HG03175 (cell line): ENCODE results near the gene SORL1.
A peak's percentile ranks its signal among the peaks of the same experiment; 100 is the strongest.

Source experiments
- ATAC-seq: cut with Tn5 transposase; IDR thresholded peaks from one replicate; pipeline ENCODE4 v1.9.1; 2021; ENCODE audit warnings: mild to moderate bottlenecking, moderate library complexity; ENCODE audit not compliant: unreplicated experiment

Gene SORL1

DNA sequence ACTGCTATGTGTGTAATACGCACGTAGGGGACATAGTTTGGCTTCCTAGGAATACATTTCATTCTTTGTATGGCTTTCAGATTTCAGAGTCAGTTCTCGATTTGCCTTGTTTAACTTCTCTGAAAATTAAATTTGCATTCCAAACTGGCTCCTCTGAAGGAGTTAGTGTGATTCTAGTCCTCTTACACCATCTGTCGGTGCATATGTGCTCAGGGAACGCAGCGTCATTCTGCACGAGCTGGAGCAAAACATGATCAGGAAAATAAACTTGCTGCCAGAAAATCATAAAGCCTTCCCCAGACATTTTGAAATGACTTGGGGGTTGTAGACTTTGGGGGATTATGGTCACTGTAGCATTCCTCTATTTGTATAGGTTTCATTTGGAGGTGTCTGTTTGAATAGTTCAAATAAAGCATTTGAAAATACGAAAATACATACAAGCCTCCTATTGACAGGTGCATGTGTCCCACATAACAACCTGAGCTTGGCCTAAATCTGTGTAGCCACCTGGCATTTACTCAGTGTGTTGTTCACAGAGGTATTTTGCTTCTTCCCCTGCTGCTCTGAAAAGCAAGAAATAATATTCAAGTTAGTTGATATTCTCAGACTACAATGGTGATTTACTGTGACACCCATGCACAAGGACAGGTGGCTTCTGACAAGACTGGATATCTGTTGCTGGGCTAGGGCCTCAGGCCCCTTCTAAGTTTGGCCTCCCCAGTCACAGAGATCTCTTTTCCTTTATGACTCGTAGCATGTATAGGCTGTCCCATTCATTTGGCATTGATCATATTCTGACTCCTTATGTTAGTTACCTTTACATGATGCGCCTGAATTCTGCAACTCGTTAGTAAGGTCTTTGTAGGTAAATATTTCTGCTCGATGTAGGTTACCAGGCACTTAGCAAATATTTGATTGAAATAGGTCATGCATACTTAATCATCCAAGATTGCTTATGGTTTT is 82.3 kb downstream of the SORL1 start:
- ATAC-seq, result no peak

DNA sequence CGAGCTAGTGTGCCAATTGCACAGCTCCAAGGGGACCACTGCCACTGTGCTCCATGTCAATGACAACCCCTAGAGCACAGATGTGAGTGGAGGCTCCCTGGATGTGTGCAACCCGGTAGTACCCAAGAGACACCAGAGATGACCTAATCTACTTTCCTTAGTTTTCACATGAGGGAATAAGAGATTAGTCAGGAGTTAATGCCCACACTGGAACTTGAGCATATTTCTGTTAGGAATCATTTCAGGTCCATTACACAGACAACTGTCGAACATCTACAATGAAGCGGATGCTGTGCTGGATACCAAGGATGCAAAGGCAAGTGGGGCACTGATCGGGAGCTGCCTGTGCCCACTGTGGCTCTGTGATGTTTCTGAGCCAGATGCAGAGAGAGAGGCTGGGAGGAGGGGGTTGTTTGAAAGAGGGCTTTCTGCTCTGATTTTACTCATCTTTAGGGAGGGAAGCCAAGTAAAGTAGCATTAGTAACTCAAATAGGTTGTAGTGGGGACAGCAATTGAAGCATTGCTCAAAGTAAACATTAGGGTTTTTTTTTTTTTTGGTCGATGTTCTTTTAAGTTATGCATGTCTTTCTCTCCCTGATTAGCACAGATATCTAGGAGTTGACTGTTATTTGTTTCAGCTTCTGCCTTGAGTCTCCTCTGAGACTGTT is 83.1 kb downstream of the SORL1 start:
- ATAC-seq, result no peak

DNA sequence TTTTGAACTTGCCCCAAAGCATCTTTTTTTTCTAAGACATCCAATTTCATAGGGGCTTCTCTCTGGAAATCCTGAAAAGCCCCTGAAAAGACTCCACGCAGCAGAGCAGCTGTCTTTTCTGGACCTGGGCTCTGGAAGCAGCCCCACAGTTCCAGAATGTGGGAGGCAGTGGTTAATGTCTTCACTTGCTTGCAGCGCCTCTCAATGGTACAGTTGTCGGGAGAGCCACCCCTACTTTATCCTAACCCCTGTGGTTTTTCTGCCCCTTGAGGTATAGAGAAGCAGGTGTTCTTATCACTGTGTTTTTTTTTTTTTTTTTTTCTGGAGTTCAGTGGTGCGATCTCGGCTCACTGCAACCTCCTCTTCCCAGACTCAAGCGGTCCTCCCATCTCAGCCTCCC is 84.0 kb downstream of the SORL1 start:
- ATAC-seq, result no peak

DNA sequence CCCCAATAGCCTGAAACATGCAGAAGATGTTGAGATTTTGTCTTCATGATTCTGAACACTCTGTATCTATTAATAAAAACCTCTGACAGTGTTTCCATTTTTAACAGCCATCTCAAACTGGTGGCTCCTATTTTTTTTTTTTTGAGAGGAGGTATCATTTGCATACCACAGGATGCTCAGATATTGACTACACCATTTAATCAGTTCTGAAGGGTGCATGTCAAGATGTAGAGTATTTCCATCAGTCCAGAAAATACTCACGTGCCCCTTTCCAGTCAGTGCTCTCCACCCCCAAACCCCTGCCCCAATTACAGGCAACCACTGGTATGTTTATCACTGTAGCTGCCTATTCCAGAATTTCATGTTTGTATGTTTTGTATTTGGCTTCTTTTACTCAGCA is 85.9 kb downstream of the SORL1 start:
- peak; percentile 87 for ATAC-seq

DNA sequence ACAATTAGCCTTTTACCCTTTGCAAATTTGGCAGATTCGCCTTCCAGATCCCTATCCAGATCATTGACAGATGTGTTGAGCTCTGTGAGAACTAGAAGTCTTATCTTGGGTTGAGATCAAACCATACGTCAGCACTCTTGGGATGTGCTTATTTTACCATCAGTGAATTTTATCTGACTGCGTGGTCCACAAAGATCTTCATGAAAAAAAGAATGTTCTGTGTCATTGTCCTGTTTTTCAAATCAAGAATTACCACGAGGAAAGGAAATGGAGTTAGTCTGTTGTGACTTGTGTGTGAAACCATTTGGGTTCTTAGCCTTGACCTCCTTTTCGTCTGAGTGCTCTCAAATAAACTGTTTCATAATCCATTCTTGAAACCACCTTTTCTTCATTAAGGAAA is 86.9 kb downstream of the SORL1 start:
- no peak for ATAC-seq

DNA sequence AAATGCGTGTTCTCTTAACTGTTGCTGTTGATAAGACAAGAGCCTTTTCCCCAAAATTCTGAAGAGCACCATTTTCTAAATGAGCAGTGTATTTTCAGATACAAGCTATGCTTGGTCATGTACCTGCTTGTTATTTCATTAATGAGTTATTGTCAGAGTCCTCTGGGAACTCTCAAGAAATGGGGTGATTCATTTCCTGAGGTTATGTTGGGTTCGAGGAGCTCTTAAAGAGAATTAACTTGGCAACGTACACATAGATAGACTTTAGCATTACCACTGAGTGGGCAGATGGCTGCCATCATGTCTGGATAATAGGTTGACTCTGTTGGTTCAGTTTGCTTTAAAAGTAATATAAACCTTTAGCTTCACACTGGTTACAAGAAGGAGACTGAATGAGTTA is 88.5 kb downstream of the SORL1 start:
- ATAC-seq, result no peak

DNA sequence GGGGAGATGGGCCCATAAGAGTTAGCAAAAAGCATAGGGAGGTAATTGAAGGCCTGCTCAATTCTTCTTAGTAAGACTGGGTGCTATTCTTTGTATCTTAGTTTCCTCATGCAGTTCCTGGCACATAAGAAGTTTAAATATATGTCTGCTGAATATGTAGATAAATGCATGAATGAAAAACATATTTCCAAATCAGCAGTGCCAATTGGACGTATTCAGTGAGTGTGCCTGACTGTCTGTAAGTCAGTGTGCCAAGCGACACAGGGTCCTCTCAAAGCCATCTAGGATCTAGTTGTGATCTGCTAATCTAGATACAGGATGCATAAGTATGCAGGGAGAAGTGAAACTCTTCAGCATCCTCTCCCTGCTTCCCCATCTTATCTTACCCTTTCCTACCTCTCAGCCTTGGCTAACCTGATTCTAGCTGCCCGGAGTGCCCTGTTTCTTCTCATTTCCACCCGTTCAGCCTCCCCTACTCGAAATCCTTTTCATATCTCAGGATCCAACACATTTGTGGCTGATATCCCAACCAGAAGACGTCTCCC is 91.8 kb downstream of the SORL1 start:
- no peak for ATAC-seq

DNA sequence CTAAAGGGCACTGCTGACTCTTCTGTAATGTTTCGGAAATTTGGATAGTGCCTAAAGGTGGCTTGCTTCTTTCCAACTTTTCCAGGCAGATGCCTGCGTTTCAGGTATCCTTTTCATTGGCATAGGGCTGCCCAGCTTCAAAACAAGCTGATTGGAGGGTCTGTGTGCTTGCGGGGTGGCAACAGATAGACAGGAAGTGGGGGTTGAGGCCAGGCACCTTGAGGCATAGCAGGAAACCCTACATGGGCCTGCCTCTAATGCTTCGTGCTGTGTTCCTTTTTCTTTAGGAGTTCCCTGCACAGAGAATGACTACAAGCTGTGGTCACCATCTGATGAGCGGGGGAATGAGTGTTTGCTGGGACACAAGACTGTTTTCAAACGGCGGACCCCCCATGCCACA is 92.8 kb downstream of the SORL1 start:
- no peak for ATAC-seq

DNA sequence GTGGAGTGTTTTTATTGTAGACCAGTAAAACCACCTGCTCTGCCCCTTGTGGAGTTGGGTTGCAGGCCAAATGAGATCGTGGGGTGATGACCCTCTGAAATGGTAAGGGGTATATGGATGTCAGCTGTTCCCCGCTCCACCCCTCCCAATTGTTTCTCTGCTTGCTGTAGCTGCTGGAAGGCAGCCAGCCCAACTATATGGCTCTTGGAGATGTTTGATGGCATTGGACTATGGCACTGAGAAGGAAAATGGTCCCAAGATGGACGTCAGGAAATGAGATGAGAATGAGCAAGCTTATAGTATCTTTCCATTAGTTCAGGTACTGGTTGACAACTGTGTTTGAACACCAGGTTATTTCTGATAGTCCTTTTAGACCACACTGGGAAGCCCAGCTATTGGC is 95.5 kb downstream of the SORL1 start:
- ATAC-seq, result no peak

DNA sequence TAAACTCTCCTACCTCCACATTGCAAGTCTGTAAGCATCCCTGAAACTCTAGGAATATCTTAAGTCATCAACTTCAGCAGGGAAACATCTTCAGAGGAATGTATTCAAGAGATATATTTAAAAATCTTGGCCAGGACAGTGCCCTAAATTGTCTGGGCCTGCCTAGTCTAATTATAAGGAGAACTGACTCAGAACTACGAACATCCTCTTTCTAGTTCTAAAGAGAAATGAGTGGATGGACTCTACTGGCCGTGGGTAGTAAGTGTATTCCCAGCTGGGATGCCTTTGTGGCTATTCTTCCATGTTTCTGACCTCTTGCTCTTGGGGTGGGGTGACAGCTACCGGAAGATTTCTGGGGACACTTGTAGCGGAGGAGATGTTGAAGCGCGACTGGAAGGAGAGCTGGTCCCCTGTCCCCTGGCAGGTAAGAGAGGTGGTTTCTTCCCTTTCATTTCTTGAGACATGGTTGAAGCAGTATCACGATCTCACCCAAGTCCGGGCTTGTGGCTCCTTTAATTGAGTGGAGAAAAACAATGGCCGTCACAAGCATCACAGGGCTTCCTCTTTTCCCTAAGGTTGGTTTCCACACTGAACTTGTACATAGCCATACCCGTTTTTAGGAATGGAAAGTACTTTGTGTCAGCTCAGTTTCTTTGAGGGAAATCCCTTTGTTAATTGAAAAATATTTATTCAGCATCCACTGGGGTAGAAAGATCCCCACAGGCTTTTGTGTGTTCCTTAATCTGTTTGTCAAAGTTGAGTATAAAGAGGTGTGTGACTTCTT is 98.3 kb downstream of the SORL1 start:
- ATAC-seq, result no peak

DNA sequence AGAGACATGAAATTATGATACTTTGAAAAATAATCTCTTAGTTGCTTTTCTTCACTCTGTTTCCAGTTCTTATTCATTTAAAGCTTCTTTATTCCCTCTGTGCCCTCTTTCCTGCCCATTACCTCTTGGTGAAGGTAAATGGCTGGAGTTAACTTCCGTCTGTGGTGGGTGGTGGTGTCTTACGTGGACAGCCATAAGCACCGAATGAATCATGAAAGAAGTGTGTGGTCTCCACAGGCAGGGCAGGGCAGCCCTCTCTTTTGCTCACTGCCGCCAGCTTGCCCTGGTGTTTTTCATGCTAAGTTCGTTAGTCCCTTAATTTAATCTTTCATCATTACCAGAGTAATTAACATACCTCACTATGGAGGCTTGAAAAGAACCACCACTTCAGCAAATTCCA is 99.3 kb downstream of the SORL1 start:
- ATAC-seq, result no peak

DNA sequence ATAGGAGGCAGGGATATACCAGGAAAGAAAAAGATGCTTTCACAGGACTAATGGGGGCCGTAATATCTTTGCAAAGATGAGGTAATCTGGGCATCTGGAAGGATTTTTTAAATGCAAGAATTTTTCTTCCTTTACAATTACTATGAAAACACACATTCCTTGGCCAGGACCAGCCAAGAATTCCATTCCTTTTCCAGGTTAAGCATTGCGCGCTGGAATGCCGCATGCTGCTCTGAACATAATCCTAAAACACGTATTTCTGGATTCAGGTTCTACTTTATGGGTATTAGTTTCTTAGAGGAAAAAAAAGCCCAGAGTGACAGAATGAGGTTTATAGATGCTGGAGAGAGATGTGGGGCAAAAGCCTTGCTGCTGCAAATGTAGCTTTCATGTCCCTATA is 100.0 kb downstream of the SORL1 start:
- no peak for ATAC-seq

DNA sequence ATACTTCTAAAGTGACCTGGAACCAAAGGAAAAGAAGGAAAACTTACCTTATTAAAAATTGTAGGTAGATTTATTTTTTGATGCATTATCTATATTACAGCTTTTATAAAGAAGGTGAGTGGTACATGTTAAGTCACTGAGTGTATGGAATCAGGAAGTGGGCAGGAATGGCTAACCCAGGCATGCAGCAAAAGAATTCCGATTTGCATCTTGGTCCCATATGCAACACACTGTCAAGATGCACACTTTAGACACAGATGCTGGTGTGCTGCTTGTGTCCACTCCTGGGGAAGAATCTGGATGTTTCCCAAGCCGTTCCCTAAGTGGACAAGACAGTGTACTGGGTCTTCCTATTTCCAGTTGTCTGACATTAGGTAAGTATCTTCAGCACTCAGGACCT is 100.5 kb downstream of the SORL1 start:
- ATAC-seq, result no peak

DNA sequence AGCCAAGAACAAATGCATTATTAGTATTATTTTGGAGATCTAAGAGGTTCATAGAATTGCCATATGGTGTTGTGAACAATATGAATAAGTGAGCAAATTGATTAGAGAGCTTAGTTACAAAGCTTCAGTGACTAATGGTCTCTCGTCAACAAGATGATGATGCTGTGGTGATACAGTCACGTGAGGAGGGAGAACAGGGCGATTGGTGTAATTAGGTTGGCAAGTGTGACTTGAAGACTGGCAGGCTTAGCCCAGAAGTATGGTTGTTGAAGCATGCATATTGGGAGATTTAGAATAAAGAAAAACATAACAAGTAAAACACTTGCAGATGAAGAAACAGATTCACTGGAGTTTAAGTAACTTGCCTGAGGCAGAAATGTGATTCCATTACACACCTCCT is 101.3 kb downstream of the SORL1 start:
- ATAC-seq, result no peak

DNA sequence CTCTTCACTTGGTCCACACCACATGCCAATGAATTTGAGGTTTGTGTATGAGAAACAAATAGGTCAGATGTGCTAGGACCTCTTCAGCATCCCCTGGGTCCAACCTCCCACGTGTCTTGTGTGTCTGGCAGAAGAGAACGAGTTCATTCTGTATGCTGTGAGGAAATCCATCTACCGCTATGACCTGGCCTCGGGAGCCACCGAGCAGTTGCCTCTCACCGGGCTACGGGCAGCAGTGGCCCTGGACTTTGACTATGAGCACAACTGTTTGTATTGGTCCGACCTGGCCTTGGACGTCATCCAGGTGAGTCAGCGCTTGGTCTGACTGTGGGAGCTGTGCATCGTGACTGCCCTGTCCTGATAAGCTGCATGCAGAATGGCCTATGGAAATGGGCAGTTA is 101.7 kb downstream of the SORL1 start:
- ATAC-seq, result no peak

DNA sequence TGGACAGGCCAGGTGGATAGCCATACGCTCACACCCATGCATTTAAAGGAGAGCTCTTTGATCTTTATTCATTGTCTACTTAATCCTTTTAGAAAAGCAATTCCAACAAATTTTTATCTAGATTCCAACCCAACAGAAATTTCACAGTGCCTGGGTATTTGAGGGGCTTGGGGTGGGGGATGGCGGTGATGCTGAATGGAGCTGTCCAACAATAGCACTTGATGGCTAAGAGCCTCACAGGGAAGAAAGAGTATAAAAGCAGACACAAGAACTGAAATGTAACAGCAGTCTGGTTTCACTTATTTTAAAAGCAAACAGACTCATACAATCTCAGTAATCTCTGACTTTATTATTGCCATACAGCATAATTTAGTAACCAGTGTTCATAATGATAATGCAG is 102.4 kb downstream of the SORL1 start:
- ATAC-seq, result no peak

DNA sequence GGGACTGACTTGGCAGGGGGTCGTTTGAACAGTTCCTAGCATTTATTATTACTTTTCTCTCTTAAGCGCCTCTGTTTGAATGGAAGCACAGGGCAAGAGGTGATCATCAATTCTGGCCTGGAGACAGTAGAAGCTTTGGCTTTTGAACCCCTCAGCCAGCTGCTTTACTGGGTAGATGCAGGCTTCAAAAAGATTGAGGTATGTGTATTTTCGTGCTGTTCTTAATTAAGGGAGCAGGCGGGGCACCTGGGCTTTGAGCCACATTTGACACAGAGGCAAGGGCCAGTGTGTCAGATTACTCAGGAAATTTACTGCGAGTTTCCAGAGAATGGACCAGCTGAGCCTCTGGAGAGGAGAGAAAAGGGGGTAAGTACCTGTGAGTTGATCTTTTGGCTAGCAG is 103.0 kb downstream of the SORL1 start:
- ATAC-seq, result no peak

DNA sequence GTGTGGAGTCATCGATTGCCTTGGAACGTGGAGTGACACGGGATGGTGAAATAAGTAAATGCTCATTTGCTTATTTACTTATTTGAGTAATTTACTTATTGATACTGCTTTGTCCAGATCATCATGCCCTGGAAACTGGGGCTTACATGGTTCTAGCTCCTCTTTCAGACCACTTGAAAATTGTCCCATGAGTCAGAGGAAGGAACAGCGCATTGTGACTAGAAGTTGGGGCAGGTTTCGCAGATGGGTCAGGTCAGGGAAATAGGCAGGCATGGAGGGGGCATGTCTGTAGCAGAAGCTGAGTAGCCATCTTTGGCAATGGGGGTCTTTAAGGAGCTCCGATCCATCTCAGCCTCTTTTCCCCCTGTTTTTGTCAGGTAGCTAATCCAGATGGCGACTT is 104.8 kb downstream of the SORL1 start:
- ATAC-seq, result no peak

DNA sequence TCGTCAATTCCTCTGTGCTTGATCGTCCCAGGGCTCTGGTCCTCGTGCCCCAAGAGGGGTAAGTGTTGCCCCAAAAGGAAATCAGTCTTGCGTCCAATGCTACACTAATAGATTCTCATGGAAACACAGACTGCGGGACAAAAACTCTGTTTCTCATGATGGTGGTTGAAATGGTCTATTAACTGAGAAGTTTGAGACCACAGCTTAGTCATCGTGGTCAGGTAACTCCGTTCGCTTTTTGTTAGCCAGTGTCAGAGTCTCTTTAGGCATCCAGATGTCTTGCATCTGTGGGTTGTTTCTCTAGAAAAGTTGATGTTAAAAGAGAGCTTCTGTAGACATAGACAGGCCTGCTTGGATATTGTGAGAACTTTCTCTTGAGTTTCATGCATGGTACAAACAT is 105.2 kb downstream of the SORL1 start:
- peak; percentile 89 for ATAC-seq

DNA sequence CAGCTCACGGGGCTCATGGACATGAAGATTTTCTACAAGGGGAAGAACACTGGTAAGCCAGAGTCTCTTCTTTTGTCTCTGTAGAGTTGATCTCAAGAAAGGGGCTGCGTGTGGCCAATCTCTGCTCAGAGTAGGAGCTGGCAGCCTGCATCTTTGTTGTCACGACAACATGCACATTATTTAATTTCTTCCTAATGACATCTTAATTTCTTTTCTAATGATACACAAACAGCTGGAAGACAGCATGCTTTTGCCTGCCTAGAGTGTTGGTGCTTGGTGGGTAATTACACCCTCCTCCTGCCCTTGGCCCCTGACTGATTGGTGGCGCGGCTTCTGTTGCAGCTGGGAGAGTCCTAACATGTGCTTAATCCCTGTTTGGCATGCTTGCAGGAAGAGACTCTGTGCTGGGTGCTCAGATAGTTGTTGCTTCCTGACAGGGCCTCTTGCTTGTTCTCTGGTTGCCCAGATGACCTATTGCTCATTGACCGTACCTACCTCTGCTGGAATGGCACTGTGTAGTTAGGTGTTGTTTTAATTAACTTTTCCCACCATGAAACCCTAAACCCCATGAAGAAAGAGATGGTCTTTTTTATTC is 107.6 kb downstream of the SORL1 start:
- ATAC-seq, result no peak

DNA sequence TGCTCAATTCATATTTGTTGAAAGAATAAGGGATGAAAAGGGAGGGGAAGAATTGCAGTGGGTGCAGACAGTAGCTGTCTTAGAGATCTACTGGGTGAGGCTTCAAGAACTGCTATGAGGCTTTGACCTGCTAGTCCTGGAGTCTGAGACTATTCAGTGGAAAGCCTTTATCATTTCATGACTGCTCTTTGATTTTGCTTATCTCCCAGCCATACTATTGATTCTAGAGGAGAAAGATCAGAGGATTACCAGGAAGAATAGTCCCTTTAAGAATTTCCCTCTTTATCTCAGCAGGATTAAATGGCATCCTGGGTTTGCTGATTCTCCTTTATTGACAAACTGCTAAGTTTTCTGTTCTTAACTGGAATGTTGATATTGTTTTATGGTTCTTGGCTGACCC is 108.1 kb downstream of the SORL1 start:
- no peak for ATAC-seq
